Measurements from ENCODE around the gene TMEM214. TPM values are rescaled to one million over a fixed set of nuclear protein-coding genes. Genes with fewer than 3 reads are reported as not detected.

Gene TMEM214
- total and polyA plus RNA-seq, 2 of the 8 experiments (the other 6 are each of a cell fraction or from before 2014, with no cell fraction given): 49.7 to 71.0 TPM

DNA sequence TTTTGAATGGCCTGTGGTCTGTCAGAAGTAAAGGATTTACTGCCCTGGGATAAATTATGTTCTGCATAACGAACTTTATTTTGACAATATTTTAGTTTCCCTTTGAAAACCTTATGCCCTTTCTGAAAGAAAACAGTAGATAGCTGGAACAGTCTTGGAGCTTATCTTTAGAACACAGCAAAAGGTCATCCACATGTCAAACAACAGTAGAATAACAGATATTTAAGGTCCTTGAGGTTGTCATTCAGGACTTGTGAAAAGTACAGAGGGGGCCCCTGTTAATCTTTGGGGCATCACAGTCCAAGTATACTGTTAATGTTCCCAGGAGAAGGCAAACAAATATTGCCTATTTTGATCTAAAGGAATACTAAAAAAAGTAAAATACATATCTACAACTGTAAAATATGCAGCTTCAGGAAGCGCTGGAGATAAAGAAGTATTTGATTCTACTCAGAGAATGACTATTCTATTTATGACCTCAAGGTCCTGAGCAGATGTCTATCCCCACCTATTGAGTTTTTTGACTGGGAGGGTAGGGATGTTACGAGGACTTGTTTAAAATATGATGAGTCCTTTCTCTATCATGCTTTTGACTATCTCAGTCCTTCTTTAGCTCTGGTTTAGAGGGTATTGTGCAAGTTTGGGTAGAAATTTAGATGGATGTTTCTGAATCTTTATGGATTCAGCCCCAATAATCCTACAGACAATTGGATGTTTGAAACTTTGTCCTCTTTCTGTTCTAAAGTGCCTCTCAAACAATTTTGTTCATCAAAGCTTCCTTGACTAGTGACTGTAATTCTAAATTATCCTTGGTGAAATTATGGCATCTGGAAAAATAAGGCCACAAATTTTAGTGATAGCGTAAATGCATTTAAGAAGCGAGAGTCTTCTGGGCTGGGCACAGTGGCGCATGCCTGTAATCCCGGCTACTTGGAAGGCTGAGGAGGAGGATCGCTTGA, 25.1 kb upstream of the TMEM214 start (continued):
- TF ChIP-seq RFX5 (IDR thresholded peaks at IDR 0.05; ENCODE audit: borderline replicate concordance, low read depth, low read length) (no peak), TAF7 (optimal IDR thresholded peaks at IDR 0.05; ENCODE audit: borderline replicate concordance, low read depth, low read length) (no peak), CTBP2 (IDR thresholded peaks at IDR 0.05; ENCODE audit: borderline replicate concordance, insufficient read depth, insufficient read length, low read length) (no peak), POLR2AphosphoS5 (IDR thresholded peaks at IDR 0.05; ENCODE audit: low read depth, low read length) (no peak), CHD2 (IDR thresholded peaks at IDR 0.05; ENCODE audit: low read length) (no peak), KDM1A (IDR thresholded peaks at IDR 0.05; ENCODE audit: borderline replicate concordance, low read length) (no peak), KDM4A (IDR thresholded peaks at IDR 0.05; ENCODE audit: low read depth, low read length, severe bottlenecking) (no peak)
- TF ChIP-seq, protein P1, sequence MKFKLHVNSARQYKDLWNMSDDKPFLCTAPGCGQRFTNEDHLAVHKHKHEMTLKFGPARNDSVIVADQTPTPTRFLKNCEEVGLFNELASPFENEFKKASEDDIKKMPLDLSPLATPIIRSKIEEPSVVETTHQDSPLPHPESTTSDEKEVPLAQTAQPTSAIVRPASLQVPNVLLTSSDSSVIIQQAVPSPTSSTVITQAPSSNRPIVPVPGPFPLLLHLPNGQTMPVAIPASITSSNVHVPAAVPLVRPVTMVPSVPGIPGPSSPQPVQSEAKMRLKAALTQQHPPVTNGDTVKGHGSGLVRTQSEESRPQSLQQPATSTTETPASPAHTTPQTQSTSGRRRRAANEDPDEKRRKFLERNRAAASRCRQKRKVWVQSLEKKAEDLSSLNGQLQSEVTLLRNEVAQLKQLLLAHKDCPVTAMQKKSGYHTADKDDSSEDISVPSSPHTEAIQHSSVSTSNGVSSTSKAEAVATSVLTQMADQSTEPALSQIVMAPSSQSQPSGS (IDR thresholded peaks at IDR 0.05; ENCODE audit: low read length): no peak

All from H1 (cell line).